Gastroesophageal sphincter (tissue), 4 donors: ENCODE results near the gene ZFR2. TPM values are rescaled to one million over a fixed set of nuclear protein-coding genes. Genes with fewer than 3 reads are reported as not detected.

ENCODE experiments used
- ATAC-seq: fragments of 150-250 bp; one replicate; pipeline ENCODE4 v1.9.1; 2016; ENCODE audit warnings: mild to moderate bottlenecking, moderate library complexity
- H3K27ac ChIP-seq, 4 donors: fragments of 200-600 bp; sonication (generic) in 3 of 4; 1 replicate in 3 of 4; 2 replicates in 1 of 4; pipeline ENCODE4 v1.5.1; 2016 to 2019
- H3K27me3 ChIP-seq: fragments of 200-600 bp; sonication (generic); one replicate; pipeline ENCODE4 v1.5.1; 2019
- H3K36me3 ChIP-seq, 2 donors: fragments of 200-600 bp; sonication (generic); one replicate each; pipeline ENCODE4 v1.5.1; 2019; ENCODE audit warnings: control low read depth in 1 of 2
- H3K4me1 ChIP-seq, 3 donors: fragments of 200-600 bp; sonication (generic); 1 replicate in 2 of 3; 2 replicates in 1 of 3; pipeline ENCODE4 v1.5.1; 2016 to 2019; ENCODE audit warnings: control low read depth in 2 of 3
- H3K4me3 ChIP-seq, 2 donors: fragments of 200-600 bp; sonication (generic); one replicate each; pipeline ENCODE4 v1.5.1; 2019; ENCODE audit warnings: mild to moderate bottlenecking in 1 of 2, moderate library complexity in 1 of 2
- H3K9me3 ChIP-seq, 3 donors: fragments of 200-600 bp; sonication (generic); one replicate each; pipeline ENCODE4 v1.5.1; 2017 to 2019; ENCODE audit warnings: control low read depth in 2 of 3
- CTCF ChIP-seq, 4 experiments: fragments of 200-600 bp in 2 of 4; fragments of 450-650 bp in 2 of 4; sonication (generic) in 1 of 4; IDR thresholded peaks; one replicate each; pipeline ENCODE4 v1.5.1; 2017 to 2019; ENCODE audit warnings: antibody characterized with exemption in 4 of 4, mild to moderate bottlenecking in 2 of 4, moderate library complexity in 2 of 4
- EP300 ChIP-seq: sonication (generic); formaldehyde crosslinking; IDR thresholded peaks from one replicate; pipeline ENCODE4 v1.6.1; 2017; ENCODE audit warnings: antibody characterized with exemption, mild to moderate bottlenecking
- POLR2A ChIP-seq, 2 donors: fragments of 450-650 bp; IDR thresholded peaks; one replicate each; pipeline ENCODE4 v1.6.1; 2017; ENCODE audit warnings: antibody characterized with exemption in 2 of 2, mild to moderate bottlenecking in 2 of 2, moderate library complexity in 1 of 2
- POLR2AphosphoS5 ChIP-seq: sonication (generic); formaldehyde crosslinking; IDR thresholded peaks from one replicate; pipeline ENCODE4 v1.6.1; 2017; ENCODE audit warnings: antibody characterized with exemption
- WGBS, 2 donors: methylation state at CpG; one replicate each; pipeline ENCODE4 v1.1.5; 2018; ENCODE audit warnings: low coverage in 1 of 2; 5-methylcytosine and 5-hydroxymethylcytosine counted together
- total RNA-seq, 4 donors: library from RNA; depleted of rRNA; stranded (reverse); fragments of >200 nt; gene quantifications; one replicate each; pipeline ENCODE4 v1.1.0, GENCODE V29; 2016

ZFR2 gene
- total RNA-seq, 4 donors from 2014 or later, result 0.13 TPM; not detected in 3

DNA sequence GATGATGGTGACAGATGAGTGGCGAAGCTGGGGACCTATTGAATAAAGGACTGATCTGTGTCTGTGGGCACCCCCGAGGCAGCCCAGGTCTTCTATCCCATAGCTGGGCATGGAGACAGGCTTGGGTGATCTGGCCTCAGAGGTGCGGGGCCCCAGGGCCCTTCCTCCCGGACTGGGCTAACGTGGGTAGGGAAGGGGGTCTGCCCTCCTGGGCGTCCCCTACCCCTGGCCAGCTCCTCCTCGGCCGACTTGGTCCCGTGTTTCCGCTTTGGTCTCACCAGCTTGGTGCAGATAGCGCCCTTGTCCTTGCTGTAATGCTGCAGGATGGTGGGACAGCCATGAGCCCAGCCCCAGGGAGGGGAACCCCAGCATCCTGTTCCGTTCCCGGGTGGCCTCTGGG lies 85.9 kb downstream of the ZFR2 start:
- H3K9me3 ChIP-seq, result peaks cover 0 to 31% (median 2%) of the 10 kb centered on the region in 3 donors
- no peaks in the 10 kb centered on the region for H3K36me3 ChIP-seq
- TF ChIP-seq EP300 (no peak), POLR2A (IDR thresholded peaks at IDR 0.05) (no peak), CTCF (IDR thresholded peaks at IDR 0.05) (no peak), POLR2AphosphoS5 (no peak)
- H3K4me1 ChIP-seq, result peaks cover 0 to 13% (median 0%) of the 10 kb centered on the region in 3 donors
- H3K4me3 ChIP-seq, result no peak overlapping the region
- no peak for ATAC-seq
- no peak overlapping the region for H3K27ac ChIP-seq
- H3K27me3 ChIP-seq, result peaks cover 84% of the 10 kb centered on the region
- WGBS, 2 donors, result 83% methylated on average over 2 of the region's 13 CpGs; no CpG with 5 or more reads in 1 of the 2 donors

DNA sequence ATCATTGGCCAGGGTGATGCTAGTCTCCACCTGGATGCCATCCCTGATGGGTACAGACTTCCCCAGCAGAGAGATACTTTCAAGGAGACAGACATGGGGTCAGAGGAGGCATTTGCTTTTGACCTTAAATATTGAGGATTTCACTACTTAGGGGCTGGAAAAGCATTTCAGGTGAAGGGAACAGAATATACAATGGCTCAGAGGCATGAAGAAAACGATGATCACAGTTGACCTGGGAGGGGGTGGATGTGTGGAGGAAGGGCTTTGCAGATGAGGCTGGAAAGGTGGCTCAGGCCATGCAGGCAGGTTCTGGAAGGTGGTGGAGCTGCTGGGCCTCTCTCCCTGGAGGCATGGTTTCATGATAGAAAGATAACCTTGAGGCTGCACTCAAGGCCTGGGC lies 86.5 kb downstream of the ZFR2 start:
- ATAC-seq, result no peak
- Histone ChIP-seq H3K36me3 (no peaks in the 10 kb centered on the region), H3K9me3 (peaks cover 0 to 31% (median 2%) of the 10 kb centered on the region in 3 donors), H3K27ac (no peak overlapping the region), H3K4me3 (no peak overlapping the region), H3K4me1 (peaks cover 0 to 13% (median 0%) of the 10 kb centered on the region in 3 donors), H3K27me3 (peaks cover 87% of the 10 kb centered on the region)
- TF ChIP-seq CTCF (IDR thresholded peaks at IDR 0.05), result no peak
- TF ChIP-seq EP300, result no peak
- no peak for TF ChIP-seq POLR2AphosphoS5
- no peak for TF ChIP-seq POLR2A (IDR thresholded peaks at IDR 0.05)
- WGBS, 2 donors, result 93 to 100% methylated on average over 1 of the region's 1 CpG

DNA sequence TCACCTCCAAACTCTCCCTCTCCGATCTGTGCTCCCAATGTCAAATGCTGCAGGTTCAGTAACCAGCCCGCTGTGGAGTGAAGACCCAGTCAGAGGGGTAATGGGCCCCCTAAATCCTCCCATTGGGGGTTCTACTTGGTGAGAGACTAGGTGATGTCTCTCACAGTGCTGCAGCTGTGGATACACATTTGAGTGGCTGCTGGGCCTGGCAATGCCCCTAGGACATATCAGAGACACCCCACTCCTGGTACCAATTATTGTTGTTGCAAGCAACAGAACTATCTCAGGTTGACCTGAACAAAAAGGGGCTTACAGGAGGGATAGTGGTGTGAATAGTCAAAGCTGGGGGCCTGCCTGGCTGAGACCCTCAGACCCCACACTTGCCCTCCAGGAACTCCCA lies 87.2 kb downstream of the ZFR2 start:
- Histone ChIP-seq H3K27ac (no peak overlapping the region), H3K27me3 (peaks cover 81% of the 10 kb centered on the region), H3K9me3 (peaks cover 0 to 31% (median 2%) of the 10 kb centered on the region in 3 donors), H3K4me3 (no peak overlapping the region), H3K4me1 (peaks cover 0 to 13% (median 0%) of the 10 kb centered on the region in 3 donors), H3K36me3 (no peaks in the 10 kb centered on the region)
- ATAC-seq, result no peak
- 100% methylated on average over 1 of the region's 2 CpGs; no CpG with 5 or more reads in 1 of the 2 donors for WGBS, 2 donors
- no peak for TF ChIP-seq EP300
- TF ChIP-seq POLR2AphosphoS5, result no peak
- no peak for TF ChIP-seq CTCF (IDR thresholded peaks at IDR 0.05)
- no peak for TF ChIP-seq POLR2A (IDR thresholded peaks at IDR 0.05)

- Histone ChIP-seq H3K27ac (no peak overlapping the region), H3K4me1 (peaks cover 0 to 10% (median 0%) of the 10 kb centered on the region in 3 donors), H3K4me3 (no peak overlapping the region), H3K27me3 (peaks cover 73% of the 10 kb centered on the region), H3K9me3 (peaks cover 0 to 31% (median 2%) of the 10 kb centered on the region in 3 donors), H3K36me3 (no peaks in the 10 kb centered on the region)
- TF ChIP-seq POLR2A (IDR thresholded peaks at IDR 0.05) (no peak), CTCF (IDR thresholded peaks at IDR 0.05) (no peak), POLR2AphosphoS5 (no peak), EP300 (no peak)
- ATAC-seq, result no peak
- 92% methylated on average over 2 to 4 of the region's 9 CpGs for WGBS, 2 donors
Observed at GRCh38 chr19:3780786-3781304, 88.0 kb downstream of the ZFR2 start.
